ENCODE measurements around the gene CBARP. TPM values are rescaled to one million over a fixed set of nuclear protein-coding genes. Genes with fewer than 3 reads are reported as not detected.

CBARP gene
- total and polyA plus RNA-seq, 2 of the 4 experiments (the other 2 are of a cell fraction) = 0.18 to 3.9 TPM

DNA sequence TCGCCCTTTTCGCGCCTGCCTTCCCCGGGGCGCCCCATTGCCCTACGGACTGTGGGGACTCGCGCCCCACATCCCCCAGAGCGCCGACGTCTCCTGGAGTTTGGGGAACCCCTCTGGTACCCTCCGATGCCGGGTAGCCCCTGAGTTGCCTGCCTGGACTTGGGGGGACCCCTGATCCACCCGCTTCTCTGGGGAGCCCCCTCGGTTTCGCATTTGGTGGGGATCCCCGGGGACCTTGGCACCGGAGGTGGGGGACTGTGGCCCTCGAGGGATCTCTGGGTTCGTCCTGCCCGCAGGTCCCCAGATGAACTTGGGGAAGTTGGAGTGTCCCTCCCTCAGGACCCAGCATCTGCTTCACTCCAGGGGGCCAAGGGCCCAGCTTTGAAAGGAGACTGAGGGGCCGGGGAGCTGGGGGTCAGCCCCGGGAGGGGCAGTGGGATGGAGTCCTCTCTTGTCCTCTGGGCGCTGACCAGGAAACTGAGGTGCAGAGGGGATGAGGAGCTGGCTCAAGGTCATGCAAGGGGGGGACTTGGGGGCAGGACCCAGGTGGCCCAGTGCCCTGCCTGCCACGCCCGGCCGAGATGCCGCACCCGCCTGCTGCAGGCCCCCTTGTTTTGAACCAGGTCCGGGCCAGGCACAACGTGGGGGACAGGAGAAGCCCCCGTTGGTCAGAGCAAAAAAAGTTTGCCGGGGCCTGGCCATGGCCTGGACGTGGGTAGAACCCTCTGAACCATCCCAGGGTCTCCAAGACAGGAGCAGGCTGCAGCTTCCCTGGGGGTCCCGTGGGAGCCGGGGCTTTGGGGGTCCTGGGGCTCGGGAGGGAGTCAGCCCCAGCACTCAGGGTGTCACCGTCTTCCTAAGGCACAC, 48.9 kb upstream of the CBARP start:
- in situ Hi-C loops (cut with MboI; ENCODE audit: low sequenced_read_pairs) = no loop called here
- H3K4me1 ChIP-seq (ENCODE audit: control insufficient read depth, insufficient read depth, low read length) = no peaks in the 10 kb centered on the region
- no peak for DNase-seq
- H3K36me3 ChIP-seq (ENCODE audit: control insufficient read depth, insufficient read depth, low read length) = no peaks in the 10 kb centered on the region
- no peak overlapping the region for H3K4ac ChIP-seq (ENCODE audit: low read depth, low read length)
- H3K18ac ChIP-seq (ENCODE audit: low read depth, low read length) = no peak overlapping the region
- no peak overlapping the region for H3K4me2 ChIP-seq (ENCODE audit: low read depth, low read length)
- H4K8ac ChIP-seq (ENCODE audit: low read depth in 2 of 2, low read length in 2 of 2) = no peak overlapping the region
- no peak overlapping the region for H2BK5ac ChIP-seq (ENCODE audit: low read depth, low read length, poor library complexity, severe bottlenecking)
- H4K20me1 ChIP-seq (ENCODE audit: insufficient read depth, low read length) = 0 out of 2 replicates have a peak, but pooled peaks cover 5% of the 10 kb centered on the region
- WGBS, 2 experiments (ENCODE audit: extremely low coverage in 2 of 2, insufficient read length in 1 of 2) = 43% methylated on average over 10 of the region's 38 CpGs; no CpG with 5 or more reads in 1 of the 2 experiments
- H4K91ac ChIP-seq (ENCODE audit: insufficient read depth, low read depth, low read length) = no peak overlapping the region
- no peaks in the 10 kb centered on the region for H3K79me1 ChIP-seq (ENCODE audit: low read depth in 1 of 2, low read length in 2 of 2)
- dilution Hi-C loops (cut with HindIII; ENCODE audit: low sequenced_read_pairs, unreplicated experiment) = no loop called here
- POLR2A ChIA-PET (ENCODE audit: unreplicated experiment) = no interaction called here
- peaks cover 46% of the 10 kb centered on the region for H3K27me3 ChIP-seq (ENCODE audit: control insufficient read depth, insufficient read depth, low read length)
- peak overlapping the region; percentile 55 for H2AK9ac ChIP-seq (replicated peaks; ENCODE audit: low read depth, low read length, poor library complexity)
- H2BK20ac ChIP-seq (ENCODE audit: low read depth, low read length) = no peak overlapping the region
- no peak overlapping the region for H3K27ac ChIP-seq (ENCODE audit: insufficient read depth, low read length)
- no peak overlapping the region for H3K56ac ChIP-seq (ENCODE audit: extremely low read depth, insufficient read depth, low read length)
- H3K4me3 ChIP-seq (ENCODE audit: insufficient read depth, low read depth, low read length) = no peak overlapping the region
- no peaks in the 10 kb centered on the region for H3K9me1 ChIP-seq (ENCODE audit: insufficient read depth, low read length)
- ATAC-seq (ENCODE audit: low read depth) = no peak
- no peak overlapping the region for H2BK120ac ChIP-seq (ENCODE audit: low read depth, low read length)
- BruUV-seq (replicated peaks) = no TSS peak
- no peak overlapping the region for H2AK5ac ChIP-seq (ENCODE audit: low read depth, low read length)
- peak overlapping the region; percentile 32 for H2AFZ ChIP-seq (replicated peaks; ENCODE audit: low read length, poor library complexity)
- H2BK15ac ChIP-seq (ENCODE audit: low read depth, low read length) = no peak overlapping the region
- H3K14ac ChIP-seq (replicated peaks; ENCODE audit: low read depth, low read length) = no peak overlapping the region
- intact Hi-C loops (cut with micrococcal nuclease) = no loop called here
- H3K23ac ChIP-seq (ENCODE audit: low read depth, low read length) = no peak overlapping the region
- no peak overlapping the region for H4K5ac ChIP-seq (ENCODE audit: low read depth, low read length)
- no peak overlapping the region for H3K9ac ChIP-seq (ENCODE audit: low read depth, low read length)
- CTCF ChIA-PET = no interaction called here
- no peaks in the 10 kb centered on the region for H3K9me3 ChIP-seq (ENCODE audit: control insufficient read depth, insufficient read depth, low read length)
- TF ChIP-seq SMC3 (IDR thresholded peaks at IDR 0.05; ENCODE audit: low read depth, low read length) (no peak), RCOR1 (IDR thresholded peaks at IDR 0.05; ENCODE audit: insufficient replicate concordance, low read length) (no peak), MAFK (IDR thresholded peaks at IDR 0.05; ENCODE audit: low read depth, low read length) (no peak), MXI1 (IDR thresholded peaks at IDR 0.05; ENCODE audit: borderline replicate concordance, low read depth, low read length) (no peak), CTCF (conservative IDR thresholded peaks at IDR 0.05; ENCODE audit: low read depth, low read length) (no peak), BHLHE40 (IDR thresholded peaks at IDR 0.05; ENCODE audit: low read depth, low read length) (no peak), RFX5 (IDR thresholded peaks at IDR 0.05; ENCODE audit: low read depth, low read length) (no peak), USF2 (IDR thresholded peaks at IDR 0.05; ENCODE audit: low read depth, low read length) (no peak), POLR2A (IDR thresholded peaks at IDR 0.05; ENCODE audit: low read depth, low read length) (no peak), FOS (IDR thresholded peaks at IDR 0.05; ENCODE audit: low read depth, low read length) (no peak), CEBPB (IDR thresholded peaks at IDR 0.05; ENCODE audit: low read depth, low read length) (no peak), RAD21 (IDR thresholded peaks at IDR 0.05; ENCODE audit: low read length) (no peak), NFE2L2 (IDR thresholded peaks at IDR 0.05; ENCODE audit: low read depth, low read length) (no peak), MAZ (IDR thresholded peaks at IDR 0.05; ENCODE audit: borderline replicate concordance, low read depth, low read length) (no peak)
- TF ChIP-seq, protein P1, sequence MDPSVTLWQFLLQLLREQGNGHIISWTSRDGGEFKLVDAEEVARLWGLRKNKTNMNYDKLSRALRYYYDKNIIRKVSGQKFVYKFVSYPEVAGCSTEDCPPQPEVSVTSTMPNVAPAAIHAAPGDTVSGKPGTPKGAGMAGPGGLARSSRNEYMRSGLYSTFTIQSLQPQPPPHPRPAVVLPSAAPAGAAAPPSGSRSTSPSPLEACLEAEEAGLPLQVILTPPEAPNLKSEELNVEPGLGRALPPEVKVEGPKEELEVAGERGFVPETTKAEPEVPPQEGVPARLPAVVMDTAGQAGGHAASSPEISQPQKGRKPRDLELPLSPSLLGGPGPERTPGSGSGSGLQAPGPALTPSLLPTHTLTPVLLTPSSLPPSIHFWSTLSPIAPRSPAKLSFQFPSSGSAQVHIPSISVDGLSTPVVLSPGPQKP (IDR thresholded peaks at IDR 0.05; ENCODE audit: borderline replicate concordance, low read depth, low read length) = no peak
